ENCODE measurements around the gene INPP5D.
"Not testable (repeated sequence)": the region's sequence is repeated elsewhere in the genome, so short reads cannot be mapped to it uniquely, and the experiment has no call there.

The INPP5D gene

DNA sequence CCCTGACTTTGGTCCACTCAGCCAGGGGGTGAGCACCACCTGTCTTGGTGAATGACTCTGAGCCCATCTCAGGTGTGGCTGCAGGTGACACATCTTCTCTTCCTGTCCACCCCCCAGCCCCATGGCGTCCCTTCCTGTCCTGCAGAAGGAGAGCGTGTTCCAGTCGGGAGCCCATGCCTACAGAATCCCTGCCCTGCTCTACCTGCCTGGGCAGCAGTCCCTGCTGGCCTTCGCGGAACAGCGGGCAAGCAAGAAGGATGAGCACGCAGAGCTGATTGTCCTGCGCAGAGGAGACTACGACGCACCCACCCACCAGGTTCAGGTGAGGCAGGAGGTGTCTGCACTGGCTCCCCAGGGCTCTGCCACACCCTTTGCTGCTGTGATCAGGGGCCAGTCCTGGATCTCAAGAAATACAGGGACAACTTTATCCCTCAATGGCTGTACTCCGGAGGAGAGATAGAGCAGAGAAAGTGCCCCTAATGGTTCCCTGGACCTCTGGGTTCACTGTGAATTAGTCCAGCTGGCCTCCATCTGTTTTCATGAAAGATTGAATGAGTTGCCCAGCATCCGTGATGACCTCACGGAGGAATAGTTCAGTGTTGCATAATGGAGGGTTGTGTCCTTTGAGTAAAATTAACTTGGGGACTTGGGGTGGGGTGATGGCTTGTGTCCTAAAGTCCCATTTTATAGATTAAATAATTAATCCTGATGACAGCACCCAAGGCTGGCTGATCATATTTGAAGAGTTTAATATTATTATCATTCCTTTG is 27.4 kb upstream of the INPP5D start, which contains the start of gene NEU2:
TSS of gene NEU2 (plus strand) at position 122 of the 770 bp plus-strand sequence. CDS start at position 122, 0 bp downstream.
- DNase-seq (ENCODE audit: low read depth in 2 of 2): no peak

DNA sequence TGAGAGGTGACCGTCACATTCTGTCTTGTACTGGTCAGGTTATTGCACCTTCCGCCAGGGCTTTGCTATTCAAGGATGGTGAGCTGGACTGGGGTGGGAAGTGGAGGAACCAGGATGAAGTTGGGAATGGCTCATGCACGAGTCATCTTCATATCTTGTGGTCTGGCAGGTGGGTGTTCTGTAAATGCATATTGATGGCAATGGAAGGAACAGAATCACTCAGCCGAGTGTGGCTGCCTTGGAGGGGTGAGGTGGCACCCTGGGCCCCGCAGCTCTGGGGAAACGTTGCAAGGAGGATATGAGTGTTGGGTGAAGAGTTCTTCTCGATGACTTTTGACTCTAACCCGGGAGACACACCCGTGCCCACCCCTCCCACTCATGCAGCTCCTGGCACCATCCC is 26.5 kb upstream of the INPP5D start:
- peak in 1 of 2 experiments; percentile 5 for DNase-seq (ENCODE audit: low read depth in 2 of 2)

DNA sequence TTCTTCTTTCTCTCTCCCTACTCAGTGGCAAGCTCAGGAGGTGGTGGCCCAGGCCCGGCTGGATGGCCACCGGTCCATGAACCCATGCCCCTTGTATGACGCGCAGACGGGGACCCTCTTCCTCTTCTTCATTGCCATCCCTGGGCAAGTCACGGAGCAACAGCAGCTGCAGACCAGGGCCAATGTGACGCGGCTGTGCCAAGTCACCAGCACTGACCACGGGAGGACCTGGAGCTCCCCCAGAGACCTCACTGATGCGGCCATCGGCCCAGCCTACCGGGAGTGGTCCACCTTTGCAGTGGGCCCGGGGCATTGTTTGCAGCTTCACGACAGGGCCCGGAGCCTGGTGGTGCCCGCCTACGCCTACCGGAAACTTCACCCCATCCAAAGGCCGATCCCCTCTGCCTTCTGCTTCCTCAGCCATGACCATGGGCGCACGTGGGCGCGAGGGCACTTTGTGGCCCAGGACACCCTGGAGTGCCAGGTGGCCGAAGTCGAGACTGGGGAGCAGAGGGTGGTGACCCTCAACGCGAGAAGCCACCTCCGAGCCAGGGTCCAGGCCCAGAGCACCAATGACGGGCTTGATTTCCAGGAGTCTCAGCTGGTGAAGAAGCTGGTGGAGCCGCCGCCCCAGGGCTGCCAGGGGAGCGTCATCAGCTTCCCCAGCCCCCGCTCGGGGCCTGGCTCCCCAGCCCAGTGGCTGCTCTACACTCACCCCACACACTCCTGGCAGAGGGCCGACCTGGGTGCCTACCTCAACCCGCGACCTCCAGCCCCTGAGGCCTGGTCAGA is 25.9 kb upstream of the INPP5D start:
- no peak for DNase-seq (ENCODE audit: low read depth in 2 of 2)

DNA sequence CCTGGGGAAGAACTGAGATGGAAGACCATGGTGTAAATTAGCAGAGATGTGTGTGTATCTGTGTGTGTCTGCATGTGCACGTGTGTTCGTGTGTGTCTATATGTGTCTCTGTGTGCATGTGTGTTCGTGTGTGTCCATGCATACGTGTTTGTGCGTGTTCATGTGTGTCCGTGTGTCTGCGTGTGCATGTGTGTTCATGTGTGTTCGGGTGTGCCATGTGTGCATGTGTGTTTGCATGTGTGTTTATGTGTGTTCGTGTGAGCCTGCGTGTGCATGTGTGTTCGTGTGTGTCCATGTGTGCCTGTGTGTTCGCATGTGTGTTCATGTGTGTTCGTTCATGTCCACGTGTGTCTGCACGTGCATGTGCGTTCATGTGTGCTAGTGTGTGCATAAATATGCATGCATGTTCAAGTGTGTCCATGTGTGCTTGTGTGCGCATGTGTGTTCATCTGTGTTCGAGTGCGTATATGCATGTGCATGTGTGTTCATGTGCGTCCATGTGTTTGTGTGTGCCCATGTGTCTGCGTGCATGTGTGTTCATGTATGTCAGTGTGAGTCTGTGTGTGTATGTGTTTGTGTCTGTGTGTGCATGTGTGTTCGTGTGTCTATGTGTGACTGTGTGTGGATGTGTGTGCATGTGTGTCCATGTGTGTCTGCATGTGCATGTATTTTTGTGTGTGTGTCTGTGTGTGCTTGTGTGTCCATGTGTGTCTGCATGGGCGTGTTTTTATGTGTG is 24.5 kb upstream of the INPP5D start:
- DNase-seq (ENCODE audit: low read depth in 2 of 2): no peak

DNA sequence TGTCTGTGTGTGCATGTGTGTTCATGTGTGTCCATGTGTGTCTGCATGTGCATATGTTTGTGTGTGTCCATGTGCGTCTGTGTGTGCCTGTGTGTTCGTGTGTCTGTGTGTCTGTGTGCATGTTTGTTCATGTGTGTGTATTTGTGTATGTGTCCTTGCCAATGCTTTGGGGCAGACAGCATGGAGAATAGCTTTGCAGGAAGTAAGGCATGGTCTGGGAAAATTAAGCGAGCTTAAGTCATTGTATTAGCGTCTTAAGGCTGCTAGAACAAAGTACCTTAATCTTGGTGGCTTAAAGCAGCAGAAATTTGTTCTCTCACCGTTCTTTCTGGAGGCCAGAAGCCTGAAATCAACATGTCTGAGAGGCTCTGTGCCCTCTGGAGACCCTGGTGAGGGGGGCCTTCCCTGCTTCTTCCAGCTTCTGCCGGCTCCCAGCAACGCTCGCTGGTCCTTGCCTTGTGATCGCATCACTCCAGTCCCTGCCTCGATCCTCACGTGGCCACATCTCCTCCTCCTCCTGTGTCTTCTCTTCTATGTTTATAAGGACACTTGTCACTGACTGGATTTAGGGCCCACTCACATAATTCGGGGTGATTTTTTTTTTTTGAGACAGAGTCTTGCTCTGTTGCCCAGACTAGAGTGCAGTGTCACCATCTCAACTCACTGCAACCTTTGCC is 23.8 kb upstream of the INPP5D start:
- DNase-seq (ENCODE audit: low read depth in 2 of 2): no peak

DNA sequence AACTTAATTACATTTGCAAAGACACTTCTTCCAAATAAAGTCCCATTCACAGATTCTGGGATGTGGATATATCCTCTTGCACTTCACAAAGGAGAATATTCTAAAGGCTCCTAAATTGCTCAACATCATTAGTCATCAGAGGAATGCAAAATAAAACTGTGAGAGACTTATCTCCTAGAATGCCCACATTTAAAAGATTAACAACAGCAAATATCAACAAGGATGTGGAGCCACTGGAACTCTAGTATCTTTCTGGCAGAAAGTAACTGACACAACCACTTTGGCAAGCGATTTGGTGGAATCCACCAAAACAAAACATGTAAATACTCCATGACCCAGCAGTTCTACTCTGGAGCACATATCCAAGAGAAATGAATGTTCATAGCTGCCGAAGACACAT is 23.1 kb upstream of the INPP5D start:
- no peak for DNase-seq (ENCODE audit: low read depth in 2 of 2)

DNA sequence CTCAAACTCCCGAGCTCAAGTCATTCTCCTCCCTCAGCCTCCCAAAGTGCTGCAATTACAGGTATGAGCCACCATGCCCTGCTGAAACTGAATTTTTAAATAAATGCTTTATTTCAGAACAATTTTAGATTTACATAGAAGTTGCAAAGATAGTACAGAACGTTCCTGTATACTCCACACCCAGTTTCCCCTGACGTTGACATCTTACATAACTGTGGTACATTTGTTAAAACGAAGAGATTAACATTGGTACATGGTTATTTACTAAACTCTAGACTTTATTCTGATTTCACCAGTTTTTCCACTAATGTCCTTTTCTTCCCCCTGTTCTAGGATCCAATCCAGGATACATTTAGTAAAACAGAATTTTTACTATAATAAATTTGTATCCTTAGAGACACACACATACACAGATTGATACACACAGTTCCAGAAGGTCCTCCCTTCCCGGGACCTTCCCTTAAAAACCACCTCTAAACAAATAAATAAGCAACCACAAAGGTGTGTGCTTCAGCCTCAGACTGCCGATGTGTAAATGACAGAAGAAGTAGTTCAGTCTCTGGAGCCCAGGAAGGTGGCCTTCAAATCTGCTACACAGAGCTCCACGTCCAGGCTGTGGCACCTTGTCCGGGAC is 20.8 kb upstream of the INPP5D start:
- DNase-seq (ENCODE audit: low read depth in 2 of 2): no peak

DNA sequence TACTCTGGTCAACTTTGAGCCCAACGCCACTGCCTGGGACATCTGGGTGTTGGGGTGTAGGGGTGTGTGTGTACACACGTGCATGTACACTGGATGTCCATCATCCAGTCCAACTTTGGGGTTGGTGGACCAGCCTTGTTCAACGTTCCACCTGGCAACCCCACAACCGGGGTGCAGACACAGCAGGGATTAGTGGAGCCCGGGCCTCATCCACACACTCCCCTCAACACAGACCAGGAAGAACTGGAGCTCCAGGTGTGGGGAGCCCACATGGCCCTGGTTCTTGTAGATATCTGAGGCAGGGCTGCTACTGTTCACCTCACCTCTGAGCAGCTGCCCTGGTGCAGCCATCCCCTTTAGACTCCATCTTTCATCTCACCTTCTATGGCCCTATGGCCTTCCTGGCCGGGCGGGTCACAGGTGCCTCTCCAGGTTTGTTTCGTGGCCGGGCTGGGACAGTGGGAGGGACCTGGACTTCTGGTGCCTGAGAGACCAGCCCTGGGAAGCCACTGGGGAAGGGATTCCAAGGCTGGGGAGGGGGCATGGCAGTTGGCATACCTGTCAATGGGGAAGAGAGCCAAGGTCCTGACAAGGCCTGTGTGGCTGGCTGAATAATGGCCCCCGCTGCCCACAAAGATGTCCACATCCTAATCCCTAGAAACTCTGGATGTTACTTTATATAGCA is 20.2 kb upstream of the INPP5D start:
- no peak for DNase-seq (ENCODE audit: low read depth in 2 of 2)

DNA sequence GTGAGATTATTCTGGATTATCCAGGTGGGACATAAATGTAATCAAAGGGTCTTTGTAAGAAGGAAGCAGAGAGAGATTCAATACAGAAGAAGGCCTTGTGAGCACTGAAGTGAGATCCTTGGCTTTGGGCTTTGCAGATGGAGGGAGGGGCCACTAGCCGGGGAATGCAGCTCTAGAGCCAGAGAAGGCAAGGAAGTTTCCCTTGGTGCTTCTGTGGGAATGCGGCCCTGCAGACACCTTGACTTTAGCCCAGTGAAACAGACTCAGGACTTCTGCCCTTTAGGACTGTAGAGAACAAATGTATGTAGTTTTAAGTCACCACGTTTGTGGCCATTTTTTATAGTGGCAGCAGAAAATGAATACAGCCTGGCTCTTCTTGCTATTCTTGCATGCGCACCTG is 19.6 kb upstream of the INPP5D start:
- no peak for DNase-seq (ENCODE audit: low read depth in 2 of 2)

DNA sequence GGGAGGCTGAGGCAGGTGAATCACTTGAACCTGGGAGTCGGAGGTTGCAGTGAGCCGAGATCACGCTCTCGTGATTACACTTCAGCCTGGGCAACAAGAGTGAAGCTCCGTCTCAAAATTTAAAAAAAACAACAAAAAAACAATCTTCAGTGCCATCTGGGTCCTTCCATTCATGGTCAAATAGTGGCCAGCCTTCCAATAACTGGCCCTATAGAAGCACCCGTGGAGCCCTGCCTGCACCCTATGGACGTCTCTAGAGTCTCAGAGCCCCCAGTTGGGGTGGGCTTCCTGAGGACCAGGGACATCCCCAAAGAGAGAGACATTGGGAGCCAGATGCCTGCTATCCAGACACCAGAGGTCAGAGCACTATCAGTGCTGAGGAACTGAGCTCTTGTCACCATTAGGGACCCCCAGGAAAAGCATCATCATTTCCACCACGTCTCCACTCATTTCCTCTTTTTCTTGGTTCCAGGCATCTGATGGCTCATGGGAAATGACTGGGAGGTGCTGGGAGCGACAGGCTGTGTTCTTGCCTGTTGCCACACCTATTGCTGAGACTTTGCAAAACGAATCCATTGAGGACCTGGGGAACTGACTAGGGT is 18.3 kb upstream of the INPP5D start:
- no peak for DNase-seq (ENCODE audit: low read depth in 2 of 2)

DNA sequence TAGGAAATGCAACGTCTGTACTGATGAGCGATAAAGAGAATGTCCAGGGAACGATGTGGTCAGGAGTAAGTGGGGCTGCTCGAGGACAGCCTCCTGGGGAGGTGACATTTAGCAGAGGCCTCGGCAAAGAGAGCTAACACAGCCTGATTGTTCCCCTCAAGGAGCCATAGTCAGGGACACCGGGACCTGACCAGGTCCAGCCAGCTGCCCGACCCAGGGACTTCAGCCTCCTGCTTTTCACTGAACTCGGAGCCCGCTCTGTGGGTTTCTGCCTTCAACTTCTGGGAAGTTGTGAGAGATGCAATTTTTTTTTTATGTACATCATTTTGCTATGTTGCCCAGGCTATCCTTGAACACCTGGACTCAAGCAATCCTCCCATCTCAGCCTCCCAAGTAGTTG is 17.6 kb upstream of the INPP5D start:
- no peak for DNase-seq (ENCODE audit: low read depth in 2 of 2)

DNA sequence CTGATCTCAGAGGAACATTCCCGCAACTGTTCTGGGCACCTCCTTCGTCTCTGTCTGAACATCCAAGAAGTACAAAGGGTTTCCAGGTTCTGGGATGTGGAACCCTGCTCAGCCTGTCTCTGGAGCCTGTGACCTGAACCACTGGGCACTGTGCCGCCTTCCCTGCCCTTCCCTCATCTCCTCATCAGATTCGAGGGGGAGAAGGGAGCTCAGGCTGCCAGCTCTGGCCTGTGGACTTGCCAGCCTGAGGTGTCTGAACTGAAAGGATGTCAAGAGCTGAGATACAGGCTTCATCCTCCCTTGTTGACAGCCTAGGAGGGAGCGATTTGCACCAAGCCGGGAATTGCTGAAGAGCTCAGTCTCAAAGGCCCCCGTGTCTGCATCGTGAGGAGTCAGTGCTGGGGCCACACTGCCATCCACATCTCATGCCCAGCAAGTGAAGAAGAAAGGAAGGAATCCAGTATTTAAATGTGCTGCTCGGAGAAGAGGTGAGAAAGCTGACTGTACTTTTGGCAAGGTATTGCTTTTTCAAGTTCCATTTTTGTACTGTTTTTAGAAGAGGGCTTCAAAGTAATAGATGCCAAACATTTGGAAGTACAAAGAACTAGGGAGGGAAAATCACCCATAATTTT is 15.1 kb upstream of the INPP5D start:
- no peak for DNase-seq (ENCODE audit: low read depth in 2 of 2)

DNA sequence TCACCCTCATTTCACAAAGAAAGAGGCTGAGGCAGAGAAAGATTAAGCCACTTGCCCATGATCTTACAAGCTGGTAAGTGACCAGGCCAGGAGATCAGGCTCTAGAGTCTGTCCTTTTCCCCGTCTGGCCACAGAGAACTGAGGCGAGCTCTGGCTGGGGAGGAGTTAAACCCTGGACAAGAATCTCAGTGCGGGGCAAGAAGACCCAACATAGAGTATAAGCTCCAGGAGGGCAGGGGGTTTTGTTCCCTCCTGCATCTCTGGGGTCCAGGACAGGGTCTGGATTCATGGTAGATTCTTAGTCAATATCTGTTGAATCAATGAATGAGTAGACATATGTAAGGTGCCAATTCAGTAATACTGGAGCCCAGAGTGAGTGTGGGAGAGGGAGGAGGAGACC is 12.9 kb upstream of the INPP5D start:
- no peak for DNase-seq (ENCODE audit: low read depth in 2 of 2)

DNA sequence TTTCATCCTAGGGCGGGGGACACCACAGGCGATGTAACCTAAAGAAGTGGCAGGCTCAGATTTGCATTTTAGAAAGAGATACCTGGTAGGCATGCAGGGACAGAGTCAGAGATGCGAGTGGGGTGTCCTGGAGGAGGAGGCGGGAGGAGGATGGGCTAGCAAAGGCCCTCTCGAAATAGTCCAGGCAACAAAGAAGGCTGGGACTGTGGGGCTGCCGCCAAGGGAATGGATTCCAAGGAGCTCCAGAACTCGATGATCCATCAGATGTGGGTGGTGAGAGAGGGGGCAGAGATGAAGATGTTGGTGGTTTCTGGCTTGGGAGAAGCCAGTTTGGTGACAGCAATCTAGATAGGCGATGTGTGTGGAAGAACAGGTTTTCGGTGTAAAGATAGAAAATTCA is 12.5 kb upstream of the INPP5D start:
- no peak for DNase-seq (ENCODE audit: low read depth in 2 of 2)

DNA sequence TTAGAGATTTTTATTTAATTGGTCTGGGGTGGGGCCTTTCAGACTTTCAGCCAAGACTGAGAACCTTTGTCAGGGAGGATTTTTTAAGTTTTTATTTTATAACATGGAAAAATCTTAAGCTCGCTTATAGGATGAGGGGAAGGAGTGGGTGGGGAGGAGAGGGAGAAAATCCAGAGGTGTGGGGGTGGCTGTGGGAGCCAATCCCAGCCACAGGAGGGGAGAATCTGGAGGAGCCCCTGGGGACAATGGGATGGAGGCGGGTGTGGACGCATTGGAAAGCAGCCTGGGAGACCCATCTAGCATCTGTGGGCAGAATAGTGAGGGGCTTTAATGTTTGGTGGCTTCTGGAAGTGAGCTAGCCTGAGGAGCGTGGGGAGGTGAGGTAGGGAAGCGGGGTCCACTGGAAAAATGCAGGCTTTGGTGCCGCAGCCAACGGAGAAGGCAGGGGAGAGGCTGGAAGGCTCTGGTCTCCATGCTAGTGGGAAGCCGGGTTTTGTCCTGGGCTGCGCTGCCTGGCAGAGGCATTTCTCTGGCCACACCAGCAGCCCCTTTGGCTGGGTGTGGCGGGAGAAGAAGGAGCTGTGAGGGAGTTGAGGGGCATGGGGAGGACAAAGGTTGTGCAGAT is 11.5 kb upstream of the INPP5D start:
- DNase-seq (ENCODE audit: low read depth in 2 of 2): no peak

DNA sequence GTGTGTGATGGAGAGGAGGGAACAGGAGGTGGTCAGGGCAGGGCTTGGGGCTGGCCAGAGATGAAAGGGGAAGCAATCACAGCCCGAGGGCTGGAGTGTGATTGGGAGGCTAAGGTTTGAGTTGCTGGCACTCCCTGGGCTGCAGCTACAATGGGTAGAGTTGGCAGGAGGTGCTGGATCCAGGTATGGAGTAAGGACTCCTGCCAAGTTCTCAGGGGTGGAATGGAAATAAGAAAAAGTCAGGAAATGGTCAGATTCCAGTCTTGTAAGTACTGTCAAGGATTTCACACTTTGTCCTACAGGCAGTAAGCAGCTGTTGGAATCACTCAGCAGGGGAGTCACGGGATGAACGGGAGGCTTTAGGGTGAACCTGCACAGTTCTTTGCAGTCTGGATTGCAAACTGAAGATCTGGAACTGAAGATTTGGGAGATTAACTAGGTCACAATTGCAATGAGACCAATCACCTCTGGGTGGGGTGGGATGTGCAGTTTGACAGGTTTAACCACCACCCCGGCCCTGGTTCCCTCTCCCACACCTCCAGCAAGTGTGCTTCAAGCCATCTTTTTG is 10.9 kb upstream of the INPP5D start:
- no peak for DNase-seq (ENCODE audit: low read depth in 2 of 2)

DNA sequence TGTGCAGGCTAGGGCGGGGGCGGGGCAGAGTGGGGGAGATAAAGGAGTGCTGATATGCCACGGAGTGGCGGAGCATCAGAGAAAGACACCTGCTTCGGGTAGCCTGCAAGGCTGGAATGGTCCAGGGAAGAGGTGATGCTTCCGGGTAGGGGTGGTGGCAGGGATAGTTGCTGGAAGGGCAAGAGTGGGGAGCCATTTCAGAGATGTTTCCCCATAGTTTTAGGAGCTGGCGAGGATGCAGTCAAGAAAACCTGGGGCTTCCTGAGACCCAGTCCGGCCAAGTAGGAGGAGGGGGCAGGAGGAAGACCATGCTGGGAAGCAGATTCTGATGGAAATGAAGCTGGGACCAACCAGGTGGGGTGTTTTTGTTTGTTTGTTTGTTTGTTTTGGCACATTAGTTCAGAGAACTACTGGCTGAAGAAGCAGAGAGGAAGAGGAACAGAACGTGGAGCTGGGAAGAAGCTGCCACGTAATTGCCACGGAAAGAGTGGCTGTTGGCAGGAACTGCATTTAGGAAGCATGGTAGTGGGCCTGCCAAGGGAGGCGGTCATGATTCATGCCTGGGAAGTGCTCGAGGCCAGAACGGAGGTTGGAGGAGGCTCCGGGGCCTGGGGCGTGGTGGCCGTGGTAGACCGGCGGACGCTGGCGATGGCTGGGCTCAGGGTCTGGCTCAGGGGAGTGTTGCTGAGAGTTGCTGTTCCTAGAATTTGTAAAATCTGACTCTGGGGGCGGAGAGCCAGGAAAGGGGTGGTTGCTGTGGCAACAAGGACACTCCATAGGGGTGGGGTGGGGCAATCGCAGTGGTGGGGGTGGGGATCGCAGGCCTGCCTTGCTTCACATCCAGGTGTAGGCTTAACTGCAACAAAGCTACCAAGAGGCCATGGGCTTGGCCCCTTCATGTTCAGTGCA is 8.6 kb upstream of the INPP5D start:
- DNase-seq (ENCODE audit: low read depth in 2 of 2): no peak

DNA sequence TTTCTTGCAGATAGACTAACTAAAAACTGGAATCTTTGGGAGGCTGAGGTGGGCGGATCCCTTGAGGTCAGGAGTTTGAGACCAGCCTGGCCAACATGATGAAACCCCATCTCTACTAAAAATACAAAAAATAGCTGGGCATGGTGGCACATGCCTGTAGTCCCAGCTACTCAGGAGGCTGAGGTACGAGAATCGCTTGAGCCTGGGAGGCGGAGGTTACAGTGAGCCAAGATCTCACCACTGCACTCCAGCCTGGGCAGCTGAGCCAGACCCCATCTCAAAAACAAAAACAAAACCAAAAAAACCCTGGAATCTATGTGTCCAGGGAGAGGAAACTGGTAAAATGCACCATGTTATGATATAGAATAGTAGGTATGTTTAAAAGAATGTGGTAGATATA is 7.6 kb upstream of the INPP5D start:
- DNase-seq (ENCODE audit: low read depth in 2 of 2): not testable (repeated sequence)

All from stimulated activated CD4-positive, alpha-beta T cell treated with anti-CD3 and anti-CD28 coated beads, Interleukin-12 subunit alpha, Interleukin-12 subunit beta, amount 100 ng/mL, for 24 hours (primary cell).